ENCODE measurements around the gene SULT2B1.
"Not testable (repeated sequence)": the region's sequence is repeated elsewhere in the genome, so short reads cannot be mapped to it uniquely, and the experiment has no call there.

SULT2B1 gene

DNA sequence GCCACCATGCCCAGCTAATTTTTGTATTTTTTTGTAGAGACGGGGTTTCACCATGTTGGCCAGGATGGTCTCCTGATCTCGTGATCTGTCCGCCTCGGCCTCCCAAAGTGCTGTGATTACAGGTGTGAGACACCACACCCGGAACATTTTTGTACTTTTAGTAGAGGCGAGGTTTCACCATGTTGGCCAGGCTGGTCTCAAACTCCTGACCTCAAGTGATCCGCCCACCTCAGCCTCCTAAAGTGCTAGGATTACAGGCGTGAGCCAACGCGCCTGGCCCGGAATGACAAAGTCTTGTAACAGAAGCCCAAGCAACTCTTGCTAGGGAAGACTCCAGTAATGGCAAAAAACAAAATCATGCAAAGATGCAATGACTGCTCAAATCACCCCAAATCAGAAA is 80.3 kb downstream of the SULT2B1 start:
- not testable (repeated sequence) for H3K4me1 ChIP-seq (ENCODE audit: insufficient read depth, low read length); H3K9ac ChIP-seq (ENCODE audit: low read depth, low read length); H3K9me3 ChIP-seq (ENCODE audit: control insufficient read depth, insufficient read depth, low read length); H3K36me3 ChIP-seq (ENCODE audit: insufficient read depth, low read length)

DNA sequence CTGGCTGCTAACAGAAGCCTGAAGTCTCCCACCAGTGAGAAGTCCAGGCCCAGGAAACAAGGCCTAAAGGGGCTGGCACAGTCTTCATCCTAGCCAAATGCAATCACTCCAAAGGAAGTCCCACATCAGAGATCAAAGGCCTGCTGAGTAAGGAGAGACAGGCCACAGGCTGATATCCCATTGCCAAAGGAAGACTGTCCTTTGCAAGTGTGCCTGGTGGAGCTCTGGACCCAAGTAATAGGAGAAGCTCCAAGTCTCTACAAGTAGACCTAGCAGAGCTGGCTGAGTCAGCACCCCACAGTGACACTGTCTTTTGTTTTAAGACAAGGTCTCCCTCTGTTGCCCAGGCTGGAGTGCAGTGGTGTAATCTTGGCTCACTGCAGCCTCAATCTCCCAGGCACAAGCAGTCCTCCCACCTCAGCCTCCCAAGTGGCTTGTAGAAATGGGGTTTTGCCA is 80.7 kb downstream of the SULT2B1 start:
- peaks cover 6% of the 10 kb centered on the region for H3K4me1 ChIP-seq (ENCODE audit: insufficient read depth, low read length)
- H3K9ac ChIP-seq (ENCODE audit: low read depth, low read length) = no peak overlapping the region
- no peaks in the 10 kb centered on the region for H3K36me3 ChIP-seq (ENCODE audit: insufficient read depth, low read length)
- no peaks in the 10 kb centered on the region for H3K9me3 ChIP-seq (ENCODE audit: control insufficient read depth, insufficient read depth, low read length)

DNA sequence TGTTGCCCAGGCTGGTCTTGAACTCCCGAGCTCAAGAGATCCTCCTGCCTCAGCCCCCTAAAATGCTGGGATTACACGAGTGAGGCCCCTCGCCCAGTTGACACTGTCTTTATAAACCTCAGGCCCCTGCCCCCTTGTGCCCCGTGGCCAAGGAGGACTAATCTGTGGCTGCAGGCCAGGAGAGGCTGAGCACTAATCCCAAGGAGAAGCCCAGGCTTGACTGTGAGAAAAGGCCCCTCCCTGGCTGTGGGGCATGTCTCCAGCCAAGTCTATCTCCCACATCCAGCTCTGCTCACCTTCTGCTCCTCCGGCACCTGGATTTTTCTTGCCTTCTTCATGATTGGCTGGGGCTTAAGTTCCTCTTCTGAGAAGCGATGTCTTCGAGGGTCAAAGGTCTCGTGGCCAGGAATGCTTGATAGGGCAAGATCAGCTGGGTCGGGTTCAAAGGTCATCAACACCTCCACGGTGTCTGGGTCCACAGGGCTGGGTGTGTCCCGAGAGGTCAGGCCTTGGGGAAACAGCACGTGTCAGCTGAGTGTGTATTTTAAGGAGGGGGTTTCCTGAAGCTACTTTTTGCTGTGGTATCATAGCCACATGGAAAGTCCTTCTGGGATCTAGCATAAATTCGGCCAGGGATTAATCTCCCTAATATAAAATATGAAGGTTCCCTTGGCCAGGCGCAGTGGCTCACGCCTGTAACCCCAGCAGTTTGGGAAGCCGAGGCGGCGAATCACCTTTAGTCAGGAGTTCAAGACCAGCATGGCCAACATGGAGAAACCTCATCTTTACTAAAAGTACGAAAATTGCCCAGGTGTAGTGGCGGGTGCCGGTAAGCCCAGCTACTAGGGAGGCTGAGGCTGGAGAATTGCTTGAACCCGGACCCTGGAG is 81.4 kb downstream of the SULT2B1 start:
- Histone ChIP-seq H3K4me1 (ENCODE audit: insufficient read depth, low read length) (peaks cover 6% of the 10 kb centered on the region), H3K9ac (ENCODE audit: low read depth, low read length) (peak overlapping the region; percentile 14; the same call in 1 of the 2 replicates), H3K36me3 (ENCODE audit: insufficient read depth, low read length) (no peaks in the 10 kb centered on the region), H3K9me3 (ENCODE audit: control insufficient read depth, insufficient read depth, low read length) (no peaks in the 10 kb centered on the region)

DNA sequence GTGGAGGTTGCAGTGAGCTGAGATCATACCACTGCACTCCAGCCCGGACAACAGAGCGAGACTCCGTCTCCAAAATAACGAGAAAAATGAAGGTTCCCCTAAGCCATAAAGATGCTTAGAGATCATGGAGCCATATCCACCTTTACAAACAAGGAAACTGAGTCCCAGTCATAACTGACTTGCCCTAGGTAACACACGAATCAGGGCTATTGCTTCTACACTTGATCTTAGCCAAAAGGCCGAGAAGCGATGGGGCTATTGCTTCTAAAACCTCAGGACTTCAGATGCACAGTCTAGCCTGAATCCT is 82.0 kb downstream of the SULT2B1 start:
- Histone ChIP-seq H3K9me3 (ENCODE audit: control insufficient read depth, insufficient read depth, low read length) (no peaks in the 10 kb centered on the region), H3K36me3 (ENCODE audit: insufficient read depth, low read length) (no peaks in the 10 kb centered on the region), H3K9ac (ENCODE audit: low read depth, low read length) (peak overlapping the region; percentile 14; the same call in 1 of the 2 replicates), H3K4me1 (ENCODE audit: insufficient read depth, low read length) (peaks cover 6% of the 10 kb centered on the region)

DNA sequence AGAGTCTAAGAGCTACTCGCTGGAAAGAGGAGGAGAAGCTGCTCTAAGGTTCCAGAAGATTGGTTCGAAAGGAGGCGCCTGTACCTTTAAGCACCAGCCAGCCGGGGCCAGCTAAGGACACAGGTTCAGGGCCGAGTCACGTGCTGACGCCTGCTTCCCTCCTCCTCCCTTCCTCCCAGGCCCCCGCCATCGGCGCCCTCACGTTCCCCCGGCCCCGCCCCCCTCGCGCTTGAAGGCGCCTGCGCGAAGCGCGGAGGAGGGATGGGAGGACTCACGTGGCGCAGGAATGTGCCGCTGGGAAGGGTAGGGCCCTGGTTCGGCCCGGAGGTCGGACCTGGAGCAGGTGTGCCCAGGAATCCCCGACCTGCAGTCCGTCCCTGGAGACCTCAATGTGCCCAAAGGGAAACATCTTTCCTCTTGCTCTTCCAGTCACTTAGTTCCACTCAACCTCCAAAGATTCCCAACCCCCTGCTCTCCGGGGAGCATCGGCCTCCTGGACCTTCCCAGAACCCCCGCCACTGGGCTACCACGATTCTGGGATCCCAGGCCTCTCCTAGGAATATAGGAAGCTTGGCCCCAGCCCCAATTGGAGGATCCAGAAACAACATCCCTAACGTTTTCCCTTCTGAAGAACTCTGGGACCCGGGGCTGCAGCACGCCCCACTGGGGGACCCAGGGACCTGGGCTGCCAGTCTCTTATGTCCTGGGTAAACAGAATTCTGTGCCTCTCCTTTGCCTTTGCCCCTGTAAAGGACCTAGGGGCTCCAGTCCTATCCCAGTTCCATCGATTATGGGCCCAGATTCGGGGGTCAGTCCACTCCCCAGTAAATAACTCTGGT is 82.7 kb downstream of the SULT2B1 start:
- Histone ChIP-seq H3K9ac (ENCODE audit: low read depth, low read length) (peak overlapping the region; percentile 37; the same call in 1 of the 2 replicates), H3K9me3 (ENCODE audit: control insufficient read depth, insufficient read depth, low read length) (no peaks in the 10 kb centered on the region), H3K4me1 (ENCODE audit: insufficient read depth, low read length) (peaks cover 6% of the 10 kb centered on the region), H3K36me3 (ENCODE audit: insufficient read depth, low read length) (no peaks in the 10 kb centered on the region)

DNA sequence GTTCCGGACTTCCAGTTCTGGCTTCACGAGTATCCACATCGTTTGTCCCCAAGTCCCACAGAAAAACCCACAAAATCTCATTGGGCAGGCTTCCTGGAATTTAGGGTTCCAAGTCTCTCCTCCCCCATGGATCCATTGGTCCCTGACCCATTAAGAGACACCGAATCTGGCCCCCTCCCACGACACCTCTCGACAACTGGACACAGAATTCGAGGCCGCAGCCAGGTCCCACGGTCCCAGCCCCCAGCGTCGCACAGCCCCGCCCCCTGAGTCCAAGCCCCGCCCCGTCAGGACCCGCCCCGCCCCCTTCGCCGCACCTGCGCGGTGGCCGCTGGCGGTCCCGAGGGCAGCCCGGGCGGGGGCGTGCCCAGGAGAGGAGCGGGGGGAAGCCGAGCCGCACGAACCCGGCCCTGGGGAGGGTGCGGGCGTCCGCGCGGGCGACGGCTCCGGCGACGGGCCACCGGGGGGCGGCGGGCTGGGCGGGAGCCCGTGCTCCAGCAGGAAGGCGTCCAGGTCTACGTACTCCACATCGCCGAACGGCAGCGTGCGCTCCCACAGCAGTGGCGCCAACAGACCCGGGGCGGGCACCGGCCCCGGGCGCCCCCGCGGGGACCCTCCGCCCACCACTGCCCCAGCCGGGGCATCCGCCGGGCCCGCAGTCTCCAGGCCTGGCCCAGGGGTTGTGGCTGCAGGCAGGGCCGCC is 83.4 kb downstream of the SULT2B1 start:
- Histone ChIP-seq H3K4me1 (ENCODE audit: insufficient read depth, low read length) (peaks cover 6% of the 10 kb centered on the region), H3K9ac (ENCODE audit: low read depth, low read length) (peak overlapping the region; percentile 75), H3K9me3 (ENCODE audit: control insufficient read depth, insufficient read depth, low read length) (no peaks in the 10 kb centered on the region), H3K36me3 (ENCODE audit: insufficient read depth, low read length) (no peaks in the 10 kb centered on the region)

DNA sequence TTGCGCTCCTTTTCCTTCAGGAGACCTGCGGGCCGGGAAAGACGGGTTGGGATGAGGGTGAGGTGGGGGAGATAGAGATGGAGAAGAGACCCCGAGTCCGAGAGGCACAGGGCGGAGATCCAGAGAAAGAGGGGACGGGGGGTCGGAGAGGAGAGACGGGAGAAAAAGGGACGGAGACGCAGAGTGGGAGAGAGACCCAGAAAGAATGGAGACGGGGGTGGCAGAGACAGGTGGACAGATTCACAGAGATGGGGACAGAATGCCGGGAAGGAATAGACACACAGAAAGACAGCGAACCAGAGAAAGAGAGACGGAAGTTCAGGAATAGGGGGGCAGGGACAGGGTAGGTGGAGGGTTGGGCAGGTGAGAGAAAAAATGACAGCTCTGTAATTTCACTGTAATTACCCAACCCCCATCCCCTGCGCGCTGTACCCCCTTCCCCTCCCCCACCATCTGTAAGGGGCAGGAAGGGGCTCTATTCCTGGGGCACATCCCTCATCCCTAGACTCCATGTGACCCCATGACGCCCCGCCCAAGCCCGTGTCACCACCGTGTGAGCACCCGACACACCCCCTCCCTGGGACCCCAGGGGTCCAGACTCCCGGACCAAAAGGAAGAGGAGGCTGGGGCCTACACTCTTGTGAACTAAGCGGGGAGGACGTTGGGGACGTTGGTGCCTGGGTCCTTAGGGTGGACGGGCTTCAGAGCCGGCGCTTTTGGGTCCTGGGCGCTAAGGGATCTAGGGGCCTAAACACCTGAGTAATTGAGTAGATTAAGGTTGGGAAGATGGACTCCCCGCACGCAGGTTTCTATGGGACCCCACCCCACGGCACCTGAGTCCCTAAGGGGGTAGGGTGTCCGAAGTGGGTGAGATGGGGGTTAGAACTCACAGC is 84.2 kb downstream of the SULT2B1 start:
- Histone ChIP-seq H3K4me1 (ENCODE audit: insufficient read depth, low read length) (peaks cover 6% of the 10 kb centered on the region), H3K9me3 (ENCODE audit: control insufficient read depth, insufficient read depth, low read length) (no peaks in the 10 kb centered on the region), H3K9ac (ENCODE audit: low read depth, low read length) (peak overlapping the region; percentile 75)

DNA sequence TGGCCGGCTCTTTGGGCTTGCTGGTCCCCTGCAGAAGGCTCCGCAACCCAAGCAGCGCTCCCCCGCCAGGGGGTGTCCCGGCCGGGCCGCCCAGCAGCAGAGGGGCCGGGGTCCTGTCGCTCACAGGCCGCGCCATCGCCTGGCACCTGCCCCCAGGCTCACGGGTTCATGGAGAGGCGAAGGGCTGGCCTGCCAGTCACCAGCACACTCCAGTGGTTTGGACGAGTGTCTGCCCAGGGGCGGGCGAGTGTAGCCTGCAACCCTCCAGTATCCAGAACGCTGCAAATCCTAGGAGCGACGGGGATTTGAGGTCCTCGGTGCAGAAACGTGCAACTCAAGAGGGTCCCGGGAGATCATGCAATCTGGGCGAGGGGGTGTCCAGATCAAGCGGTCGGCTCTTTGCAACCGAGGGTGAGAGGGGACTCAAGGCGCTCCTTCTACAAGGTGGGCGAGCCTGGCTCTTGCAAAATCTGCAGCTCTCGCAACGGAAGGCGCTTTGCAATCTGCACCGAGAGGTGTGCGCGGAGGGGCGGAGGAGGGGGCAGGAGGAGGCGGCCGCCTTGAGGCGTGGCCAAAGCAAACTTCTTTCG is 85.0 kb downstream of the SULT2B1 start, which contains the start of gene DBP:
TSS of gene DBP (minus strand) at position 521 of the 590 bp plus-strand sequence. CDS start at position 136, 385 bp downstream.
- H3K36me3 ChIP-seq (ENCODE audit: insufficient read depth, low read length) = no peaks in the 10 kb centered on the region
- H3K4me1 ChIP-seq (ENCODE audit: insufficient read depth, low read length) = peaks cover 6% of the 10 kb centered on the region
- peak within 1 kb of the TSS; percentile 75 for H3K9ac ChIP-seq (ENCODE audit: low read depth, low read length)
- H3K9me3 ChIP-seq (ENCODE audit: control insufficient read depth, insufficient read depth, low read length) = no peaks in the 10 kb centered on the region

More for the DNA sequence above, 84.2 kb downstream of the SULT2B1 start:
- H3K36me3 ChIP-seq (ENCODE audit: insufficient read depth, low read length) = no peaks in the 10 kb centered on the region

DNA sequence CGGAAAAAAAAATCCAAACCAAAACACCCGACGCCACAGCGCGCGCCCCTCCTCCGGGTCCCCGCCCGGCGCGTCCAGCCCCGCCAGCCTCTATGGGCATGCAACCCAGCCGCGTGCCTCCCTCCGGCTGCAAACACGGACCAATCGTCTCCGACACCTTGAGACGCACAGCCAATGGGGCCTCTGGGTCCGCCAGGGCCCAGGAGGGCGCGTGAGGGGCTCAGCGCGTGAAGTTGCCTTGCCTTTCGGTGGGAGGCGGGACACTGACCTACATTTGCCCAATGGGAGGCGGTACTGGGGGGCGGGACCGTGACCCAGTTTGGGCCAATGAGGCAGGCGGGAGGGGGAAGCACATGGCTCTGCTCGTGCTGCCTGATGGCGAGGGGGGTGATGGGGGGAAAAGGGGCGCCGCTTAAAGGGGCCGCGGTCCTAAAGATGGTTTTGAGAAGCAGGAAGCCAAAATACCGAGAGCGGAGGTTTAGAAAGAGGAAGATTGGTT is 85.5 kb downstream of the SULT2B1 start:
- no peaks in the 10 kb centered on the region for H3K36me3 ChIP-seq (ENCODE audit: insufficient read depth, low read length)
- peak overlapping the region; percentile 75 for H3K9ac ChIP-seq (ENCODE audit: low read depth, low read length)
- H3K9me3 ChIP-seq (ENCODE audit: control insufficient read depth, insufficient read depth, low read length) = no peaks in the 10 kb centered on the region
- H3K4me1 ChIP-seq (ENCODE audit: insufficient read depth, low read length) = peaks cover 6% of the 10 kb centered on the region

DNA sequence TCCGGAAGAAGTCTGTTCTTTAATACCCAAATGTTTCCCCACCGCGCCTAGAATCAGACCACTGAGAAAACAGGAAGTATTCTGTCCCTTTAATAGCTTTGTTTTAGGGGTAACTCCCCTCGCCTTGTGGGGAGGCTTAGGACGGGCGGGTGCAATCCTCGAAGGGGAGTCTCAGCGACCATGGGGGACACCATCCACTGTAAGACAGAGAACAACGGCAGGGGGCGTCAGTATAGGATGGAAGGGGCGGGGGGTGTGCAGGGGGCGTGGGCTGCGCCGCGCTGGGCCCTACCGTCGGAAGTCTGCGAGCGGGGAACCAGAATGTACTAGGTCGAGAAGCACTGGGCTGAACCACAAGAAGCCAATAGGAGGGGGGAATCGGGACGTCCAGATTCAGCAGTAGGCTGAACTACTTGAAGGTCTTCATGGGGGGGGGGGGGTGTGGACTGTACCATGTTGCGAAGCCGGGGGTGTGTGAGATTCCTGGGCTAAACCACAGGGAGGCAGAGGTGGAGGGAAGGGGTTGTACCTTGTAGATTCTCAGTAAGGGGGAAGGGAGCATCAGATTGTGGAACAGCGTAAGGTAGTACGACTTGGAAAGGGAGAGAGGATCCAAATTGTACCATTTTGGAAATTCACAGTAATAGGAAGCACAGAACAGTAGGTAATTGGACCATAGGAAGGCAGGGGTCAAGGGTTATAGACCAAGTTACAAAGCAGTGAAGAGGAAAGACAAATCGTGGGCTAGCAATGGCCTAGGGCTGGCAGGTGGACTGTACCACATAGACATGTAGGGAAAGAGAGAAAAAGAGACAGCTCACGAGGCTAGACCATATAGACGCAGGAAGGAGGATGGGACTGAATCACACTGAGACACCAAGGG is 86.2 kb downstream of the SULT2B1 start:
- H3K4me1 ChIP-seq (ENCODE audit: insufficient read depth, low read length) = peaks cover 6% of the 10 kb centered on the region

DNA sequence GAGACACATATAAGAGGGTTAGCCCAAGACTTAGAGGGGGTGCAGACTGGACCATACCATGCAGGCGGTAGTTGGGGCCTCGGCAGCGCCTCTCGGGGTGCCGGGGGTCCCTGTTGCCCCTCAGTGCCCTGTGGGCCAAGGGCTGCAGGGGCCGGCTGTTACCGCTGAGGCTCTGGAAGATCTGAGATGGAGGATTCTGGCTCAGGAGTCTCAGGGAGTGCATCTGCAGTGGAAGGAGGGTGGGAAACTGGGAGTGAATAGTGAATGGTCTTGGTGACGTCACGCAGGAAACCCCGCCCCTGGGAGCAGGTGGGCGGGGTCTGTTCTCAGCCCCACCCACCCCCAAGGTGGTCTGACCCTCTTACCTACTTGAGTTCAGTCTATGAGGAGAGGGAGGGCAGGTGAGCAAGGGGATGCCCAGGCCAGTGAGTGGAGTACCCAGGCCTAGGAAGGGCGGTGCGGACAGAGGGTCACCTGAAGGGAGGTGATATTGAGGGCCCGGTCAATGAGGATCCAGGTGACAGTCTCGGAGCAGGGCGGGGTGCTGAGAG is 86.9 kb downstream of the SULT2B1 start:
- H3K9ac ChIP-seq (ENCODE audit: low read depth, low read length) = peak overlapping the region; percentile 51
- no peaks in the 10 kb centered on the region for H3K9me3 ChIP-seq (ENCODE audit: control insufficient read depth, insufficient read depth, low read length)
- H3K36me3 ChIP-seq (ENCODE audit: insufficient read depth, low read length) = no peaks in the 10 kb centered on the region
- H3K4me1 ChIP-seq (ENCODE audit: insufficient read depth, low read length) = peaks cover 4% of the 10 kb centered on the region

More for the DNA sequence above, 86.2 kb downstream of the SULT2B1 start:
- peak overlapping the region; percentile 73 for H3K9ac ChIP-seq (ENCODE audit: low read depth, low read length)
- no peaks in the 10 kb centered on the region for H3K36me3 ChIP-seq (ENCODE audit: insufficient read depth, low read length)
- no peaks in the 10 kb centered on the region for H3K9me3 ChIP-seq (ENCODE audit: control insufficient read depth, insufficient read depth, low read length)

Measured in ES-I3 (cell line).